NCI-H146 (cell line): ENCODE measurements around the gene GLB1L2.
A peak's percentile ranks its signal among the peaks of the same experiment; 100 is the strongest.

Source experiments
- DNase-seq: peaks from one replicate; lab custom pipeline; 2025; lab: John Stamatoyannopoulos, UW

GLB1L2 gene

GRCh38 chr11:134385774-134386565 lies 54.2 kb downstream of the GLB1L2 start:
- peak; percentile 76 for DNase-seq

GRCh38 chr11:134386945-134387344 lies 55.2 kb downstream of the GLB1L2 start:
- DNase-seq: no peak

- no peak for DNase-seq
Measured at GRCh38 chr11:134387501-134387900, 55.7 kb downstream of the GLB1L2 start.

- no peak for DNase-seq
Measured at GRCh38 chr11:134388590-134388989, 56.8 kb downstream of the GLB1L2 start.

GRCh38 chr11:134389464-134390180 lies 57.8 kb downstream of the GLB1L2 start:
- no peak for DNase-seq

GRCh38 chr11:134390706-134391569 lies 59.1 kb downstream of the GLB1L2 start:
- peak; percentile 19 for DNase-seq

GRCh38 chr11:134391656-134392055 lies 59.9 kb downstream of the GLB1L2 start:
- no peak for DNase-seq

- no peak for DNase-seq
Measured at GRCh38 chr11:134392953-134393615, 61.3 kb downstream of the GLB1L2 start.

GRCh38 chr11:134393638-134394037 lies 61.9 kb downstream of the GLB1L2 start:
- DNase-seq: peak; percentile 38

- no peak for DNase-seq
Measured at GRCh38 chr11:134394311-134394710, 62.5 kb downstream of the GLB1L2 start.

GRCh38 chr11:134395002-134395401 lies 63.2 kb downstream of the GLB1L2 start:
- no peak for DNase-seq

GRCh38 chr11:134397304-134398078 lies 65.7 kb downstream of the GLB1L2 start:
- no peak for DNase-seq

GRCh38 chr11:134398079-134398444 lies 66.3 kb downstream of the GLB1L2 start:
- DNase-seq: no peak

- DNase-seq: no peak
Measured at GRCh38 chr11:134398644-134399292, 67.0 kb downstream of the GLB1L2 start.

GRCh38 chr11:134399293-134399654 lies 67.5 kb downstream of the GLB1L2 start:
- no peak for DNase-seq

- no peak for DNase-seq
Measured at GRCh38 chr11:134399996-134400395, 68.2 kb downstream of the GLB1L2 start.

GRCh38 chr11:134401825-134402809 lies 70.3 kb downstream of the GLB1L2 start:
- DNase-seq: no peak

GRCh38 chr11:134402910-134403309 lies 71.1 kb downstream of the GLB1L2 start:
- no peak for DNase-seq

GRCh38 chr11:134404575-134405341 lies 73.0 kb downstream of the GLB1L2 start:
- DNase-seq: no peak
